ENCODE measurements around the gene CLIC5. TPM values are rescaled to one million over a fixed set of nuclear protein-coding genes. Genes with fewer than 3 reads are reported as not detected.

Gene CLIC5
- total RNA-seq, 4 donors from 2014 or later, result 1.2 to 1.9 (median 1.4) TPM

DNA sequence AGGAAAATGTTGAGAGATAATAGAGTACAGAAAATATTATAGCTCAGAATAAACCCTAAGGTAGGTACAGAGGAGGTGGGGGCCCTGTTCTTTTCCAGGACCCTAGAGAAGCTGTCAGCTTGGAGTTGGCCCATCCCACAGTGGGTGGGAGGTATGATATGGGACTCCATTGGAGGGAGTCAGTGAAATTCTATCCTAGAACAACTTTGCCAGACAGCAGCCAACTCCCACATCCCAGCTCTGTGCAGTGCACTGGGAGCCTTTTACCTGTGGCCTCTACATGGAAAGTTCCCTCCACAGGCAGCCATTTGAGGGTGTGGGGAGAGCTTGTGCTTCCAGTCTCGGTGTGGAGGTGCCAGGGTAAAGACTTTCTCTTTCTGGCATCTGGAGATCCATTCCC, 36.8 kb upstream of the CLIC5 start:
- intact Hi-C loops (cut with DNase I; ENCODE audit: low total_unique reads), result no loop called here
- H3K4me3 ChIP-seq (ENCODE audit: low read depth, poor library complexity, severe bottlenecking), result no peak overlapping the region
- WGBS, 2 donors, result 79 to 85% methylated on average over 1 of the region's 1 CpG
- DNase-seq (ENCODE audit: low spot score in 2 of 2), result no peak
- TF ChIP-seq, protein P1, sequence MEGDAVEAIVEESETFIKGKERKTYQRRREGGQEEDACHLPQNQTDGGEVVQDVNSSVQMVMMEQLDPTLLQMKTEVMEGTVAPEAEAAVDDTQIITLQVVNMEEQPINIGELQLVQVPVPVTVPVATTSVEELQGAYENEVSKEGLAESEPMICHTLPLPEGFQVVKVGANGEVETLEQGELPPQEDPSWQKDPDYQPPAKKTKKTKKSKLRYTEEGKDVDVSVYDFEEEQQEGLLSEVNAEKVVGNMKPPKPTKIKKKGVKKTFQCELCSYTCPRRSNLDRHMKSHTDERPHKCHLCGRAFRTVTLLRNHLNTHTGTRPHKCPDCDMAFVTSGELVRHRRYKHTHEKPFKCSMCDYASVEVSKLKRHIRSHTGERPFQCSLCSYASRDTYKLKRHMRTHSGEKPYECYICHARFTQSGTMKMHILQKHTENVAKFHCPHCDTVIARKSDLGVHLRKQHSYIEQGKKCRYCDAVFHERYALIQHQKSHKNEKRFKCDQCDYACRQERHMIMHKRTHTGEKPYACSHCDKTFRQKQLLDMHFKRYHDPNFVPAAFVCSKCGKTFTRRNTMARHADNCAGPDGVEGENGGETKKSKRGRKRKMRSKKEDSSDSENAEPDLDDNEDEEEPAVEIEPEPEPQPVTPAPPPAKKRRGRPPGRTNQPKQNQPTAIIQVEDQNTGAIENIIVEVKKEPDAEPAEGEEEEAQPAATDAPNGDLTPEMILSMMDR (IDR thresholded peaks at IDR 0.05), result no peak
- no peak for TF ChIP-seq POLR2A (IDR thresholded peaks at IDR 0.05)

DNA sequence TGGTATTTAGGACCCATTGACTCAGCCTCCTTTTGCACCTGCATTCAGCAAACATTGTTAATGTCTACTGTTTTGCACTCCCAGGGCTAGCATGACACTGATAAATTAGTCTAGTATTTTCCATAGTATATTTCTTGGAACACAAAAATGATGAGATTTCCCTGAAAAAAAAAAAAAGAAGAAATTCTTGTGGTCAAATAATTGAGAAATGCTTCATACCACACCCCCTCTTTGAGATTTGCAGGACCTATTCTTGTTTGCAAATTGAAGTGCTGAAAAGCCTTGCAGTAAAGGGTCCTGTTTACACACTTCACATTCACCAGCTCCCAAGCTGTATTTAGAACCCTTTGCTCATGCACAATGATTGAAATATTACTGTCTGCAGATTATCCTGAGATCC, 36.3 kb upstream of the CLIC5 start:
- no peak for TF ChIP-seq POLR2A (IDR thresholded peaks at IDR 0.05)
- TF ChIP-seq, protein P1 (IDR thresholded peaks at IDR 0.05), result no peak
- no peak overlapping the region for H3K4me3 ChIP-seq (ENCODE audit: low read depth, poor library complexity, severe bottlenecking)
- DNase-seq (ENCODE audit: low spot score in 2 of 2), result no peak
- intact Hi-C loops (cut with DNase I; ENCODE audit: low total_unique reads), result no loop called here

DNA sequence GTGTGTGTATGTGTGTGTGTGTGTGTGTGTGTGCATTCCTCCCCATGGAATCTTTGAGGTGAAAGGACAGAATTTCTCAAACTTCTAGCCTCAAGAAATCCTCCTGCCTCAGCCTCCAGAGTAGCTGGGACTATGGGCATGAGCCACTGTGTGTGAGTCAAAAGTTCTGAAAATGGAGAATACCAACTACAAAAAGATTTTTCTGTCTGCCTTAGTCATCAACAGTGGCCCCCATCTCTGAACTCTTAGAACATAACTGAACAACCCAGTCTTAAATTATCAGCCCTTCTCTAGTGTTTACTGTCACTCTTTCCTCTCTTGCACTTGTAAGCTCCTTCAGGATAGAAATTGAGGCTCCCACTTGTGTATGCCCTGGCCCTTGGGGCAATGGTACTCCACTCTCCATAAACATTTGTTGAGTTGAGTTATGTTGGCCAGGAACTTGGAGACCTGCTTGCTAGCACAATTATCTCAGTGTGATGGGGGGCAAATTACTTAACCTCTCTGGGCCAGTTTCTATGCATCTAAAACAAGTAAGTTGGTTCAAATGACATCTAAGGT, 35.3 kb upstream of the CLIC5 start:
- intact Hi-C loops (cut with DNase I; ENCODE audit: low total_unique reads), result no loop called here
- TF ChIP-seq, protein P1 (IDR thresholded peaks at IDR 0.05), result no peak
- TF ChIP-seq POLR2A (IDR thresholded peaks at IDR 0.05), result no peak
- H3K4me3 ChIP-seq (ENCODE audit: low read depth, poor library complexity, severe bottlenecking), result no peak overlapping the region
- no peak for DNase-seq (ENCODE audit: low spot score in 2 of 2)

DNA sequence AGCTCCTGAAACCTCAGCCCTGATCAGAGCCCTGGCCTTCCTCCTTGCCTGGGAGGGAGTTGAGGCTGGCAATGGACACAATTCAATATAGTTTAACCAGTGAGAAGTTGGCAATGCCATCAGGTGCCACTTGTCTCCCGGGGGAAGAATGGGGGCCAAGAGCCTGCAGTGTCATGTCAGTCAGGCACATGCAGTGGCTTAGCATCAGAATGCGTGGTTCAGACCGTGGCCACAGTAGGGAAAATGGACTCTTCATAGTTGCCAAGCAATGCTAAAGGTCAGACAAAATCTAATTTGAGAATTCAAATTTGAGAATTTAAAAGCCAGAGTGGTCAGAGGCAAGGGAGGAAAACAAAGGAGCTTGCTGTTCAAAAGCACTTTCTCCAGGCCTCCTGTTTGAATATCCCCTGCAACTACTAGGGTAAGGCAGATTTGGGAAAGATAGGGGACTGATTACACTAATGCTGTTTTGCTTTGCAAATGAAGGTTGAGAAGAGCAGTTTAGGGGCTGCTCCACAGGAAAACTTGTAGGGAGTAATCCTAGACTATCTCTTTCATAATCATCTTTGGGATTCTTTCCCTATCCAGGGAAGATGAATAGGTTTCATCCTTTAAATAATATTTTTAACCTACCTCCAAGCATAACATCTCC, 33.1 kb upstream of the CLIC5 start:
- DNase-seq (ENCODE audit: low spot score in 2 of 2), result no peak
- H3K4me3 ChIP-seq (ENCODE audit: low read depth, poor library complexity, severe bottlenecking), result no peak overlapping the region
- intact Hi-C loops (cut with DNase I; ENCODE audit: low total_unique reads), result no loop called here
- TF ChIP-seq POLR2A (IDR thresholded peaks at IDR 0.05), result no peak
- TF ChIP-seq, protein P1 (IDR thresholded peaks at IDR 0.05), result no peak
- 77 to 82% methylated on average over 3 of the region's 3 CpGs for WGBS, 2 donors

DNA sequence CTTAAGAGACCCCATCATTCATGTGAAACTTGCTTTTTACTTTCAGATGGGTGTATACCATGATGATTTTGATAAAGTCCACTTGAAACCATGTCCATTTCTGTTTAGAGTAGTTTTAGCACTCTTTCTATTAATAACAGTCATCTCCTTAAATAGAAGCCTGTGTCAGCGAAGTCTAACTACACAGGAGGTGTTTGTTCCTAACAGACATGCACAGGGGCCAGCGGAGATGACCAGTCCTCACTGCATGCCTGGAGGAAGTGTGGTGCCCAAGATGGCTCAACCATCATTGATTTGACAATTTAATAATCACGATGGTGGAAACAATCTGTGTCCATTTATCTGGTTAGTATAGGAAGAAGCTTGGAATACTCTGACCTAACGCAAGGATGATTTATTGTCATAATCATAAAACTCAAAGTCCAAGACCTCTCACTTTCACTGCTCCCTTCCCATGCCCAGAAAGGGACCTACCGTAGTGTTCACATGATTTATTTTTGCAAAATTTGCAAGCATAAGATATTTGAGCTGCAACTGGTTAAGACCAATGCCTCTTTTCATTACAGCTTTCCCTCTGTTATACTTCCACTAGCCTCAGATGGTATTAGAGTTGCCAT, 31.0 kb upstream of the CLIC5 start:
- 83 to 86% methylated on average over 5 of the region's 5 CpGs for WGBS, 2 donors
- DNase-seq (ENCODE audit: low spot score in 2 of 2), result no peak
- intact Hi-C loops (cut with DNase I; ENCODE audit: low total_unique reads), result no loop called here
- H3K4me3 ChIP-seq (ENCODE audit: low read depth, poor library complexity, severe bottlenecking), result no peak overlapping the region
- TF ChIP-seq, protein P1 (IDR thresholded peaks at IDR 0.05), result no peak
- no peak for TF ChIP-seq POLR2A (IDR thresholded peaks at IDR 0.05)
